SU-DHL-6 (cell line): ENCODE measurements around the gene NCKIPSD.

Experiments
- CTCF ChIP-seq: fragments of 200-600 bp; sonication (generic); IDR thresholded peaks from one replicate; pipeline ENCODE4 v1.5.1; 2017; ENCODE audit warnings: antibody characterized with exemption, mild to moderate bottlenecking, low read length, moderate library complexity; ENCODE audit not compliant: insufficient read depth, poor library complexity, severe bottlenecking
- EZH2phosphoT487 ChIP-seq: fragments of 200-600 bp; sonication (generic), shearing (Covaris generic); conservative IDR thresholded peaks from 2 replicates; pipeline ENCODE4 v1.6.1; 2018; ENCODE audit warnings: mild to moderate bottlenecking, antibody characterized with exemption, low read length, moderate library complexity, mixed read lengths

- TF ChIP-seq CTCF (no peak), EZH2phosphoT487 (no peak)
Measured at GRCh38 chr3:48684054-48684349, 1.7 kb downstream of the NCKIPSD start.
